K562 (cell line): ENCODE results near the gene KCNAB1. TPM values are rescaled to one million over a fixed set of nuclear protein-coding genes. Genes with fewer than 3 reads are reported as not detected.

ENCODE experiments used
- ATAC-seq: fragments of 200-7000 bp; cut with Tn5 transposase; 3 replicates; pipeline ENCODE4 v1.9.1; 2020; ENCODE audit warnings: moderate library complexity
- BruUV-seq: library from RNA; stranded (reverse); fragments of 400-500 nt; replicated peaks from 2 replicates; lab custom pipeline; 2021; lab: Mats Ljungman, UMichigan
- CTCF ChIA-PET: fragments of 300-600 bp; formaldehyde crosslinking; extraction: SDS; loops from one replicate; lab custom pipeline; 2021; ENCODE audit warnings: low intra/inter-chr PET ratio; lab: Yijun Ruan, JAX
- POLR2A ChIA-PET: fragments of 300-600, 350-650 bp; sonication (Branson Sonifier 250); formaldehyde crosslinking; extraction: SDS; loops from one replicate; lab custom pipeline; 2021; ENCODE audit warnings: antibody characterized with exemption, inconsistent platforms; lab: Yijun Ruan, JAX
- DNase-seq, 4 experiments: peaks; one replicate each; pipeline versions ENCODE4 v3.0.0 to v3.0.0-alpha.2; 2011 to 2018; ENCODE audit warnings: low spot score in 3 of 4, mixed read lengths in 3 of 4; ENCODE audit errors: extremely low read depth in 1 of 4
- FAIRE-seq: peaks from 2 replicates; lab custom pipeline; 2011; peaks lifted over from hg19 to GRCh38; lab: Jason Lieb, UNC
- H2AFZ ChIP-seq: 2 replicates; pipeline ENCODE4 v1.6.0; 2011; ENCODE audit warnings: low read depth, low read length, control low read depth, inconsistent platforms
- H3K27ac ChIP-seq: fragments of 200-600 bp; 3 replicates; pipeline ENCODE4 v1.8.0; 2011; ENCODE audit warnings: low read depth, mild to moderate bottlenecking, control low read depth, inconsistent platforms, low read length, moderate library complexity, mixed read lengths; ENCODE audit errors: extremely low read depth
- H3K27me3 ChIP-seq, 2 experiments: fragments of 300-600 bp in 1 of 2; 2 replicates in 1 of 2; 3 replicates in 1 of 2; pipeline versions ENCODE4 v1.6.0 to v1.8.0; 2011; ENCODE audit warnings: inconsistent platforms in 2 of 2, low read length in 2 of 2, mild to moderate bottlenecking in 1 of 2, mixed read lengths in 1 of 2, moderate library complexity in 1 of 2; ENCODE audit not compliant: control insufficient read depth in 2 of 2, insufficient read depth in 2 of 2
- H3K36me3 ChIP-seq: fragments of 300-600 bp; 3 replicates; pipeline ENCODE4 v1.8.0; 2011; ENCODE audit warnings: mild to moderate bottlenecking, low read length, inconsistent platforms; ENCODE audit not compliant: control insufficient read depth, insufficient read depth
- H3K4me1 ChIP-seq, 2 experiments: fragments of 200-600 bp in 1 of 2; replicated peaks in 1 of 2; 2 replicates in 1 of 2; 3 replicates in 1 of 2; pipeline versions ENCODE4 v1.5.1 to v1.8.0; 2011; ENCODE audit warnings: inconsistent platforms in 2 of 2, low read length in 2 of 2, mild to moderate bottlenecking in 1 of 2, mixed read lengths in 1 of 2, moderate library complexity in 1 of 2; ENCODE audit not compliant: control insufficient read depth in 2 of 2, insufficient read depth in 2 of 2
- H3K4me2 ChIP-seq: 2 replicates; pipeline ENCODE4 v1.6.1; 2011; ENCODE audit warnings: low read length, control low read depth, inconsistent platforms, mixed read lengths; ENCODE audit not compliant: insufficient read depth
- H3K4me3 ChIP-seq: fragments of 200-600 bp; sonication (generic), shearing (Covaris generic); 2 replicates; pipeline ENCODE4 v1.5.1; 2016; ENCODE audit warnings: control low read depth, inconsistent platforms
- H3K79me2 ChIP-seq: fragments of 200-600 bp; 3 replicates; pipeline ENCODE4 v1.8.0; 2011; ENCODE audit warnings: low read length, inconsistent platforms; ENCODE audit not compliant: control insufficient read depth, insufficient read depth
- H3K9ac ChIP-seq, 2 experiments: 2 replicates each; pipeline versions ENCODE4 v1.6.0 to v1.6.1; 2011; ENCODE audit warnings: low read depth in 2 of 2, low read length in 2 of 2, control low read depth in 1 of 2, inconsistent platforms in 1 of 2, mild to moderate bottlenecking in 1 of 2, mixed read lengths in 1 of 2; ENCODE audit not compliant: insufficient read depth in 1 of 2
- H3K9me1 ChIP-seq: one replicate; pipeline ENCODE4 v1.6.0; 2011; ENCODE audit warnings: inconsistent platforms, mild to moderate bottlenecking, low read length, moderate library complexity; ENCODE audit not compliant: control insufficient read depth, insufficient read depth
- H3K9me3 ChIP-seq: replicated peaks from 2 replicates; pipeline ENCODE4 v1.5.1; 2011; ENCODE audit warnings: low read depth, low read length, inconsistent platforms; ENCODE audit not compliant: control insufficient read depth, insufficient read depth
- H4K20me1 ChIP-seq: replicated peaks from 2 replicates; pipeline ENCODE4 v1.6.1; 2011; ENCODE audit warnings: low read length, inconsistent platforms, mixed read lengths; ENCODE audit not compliant: control insufficient read depth, insufficient read depth
- ARID3A ChIP-seq: IDR thresholded peaks from 2 replicates; pipeline ENCODE4 v1.6.1; 2012; ENCODE audit warnings: low read depth, low read length, improper control_type of control experiment, borderline replicate concordance
- CBFA2T2 ChIP-seq: fragments of 450-650 bp; conservative IDR thresholded peaks from 2 replicates; pipeline ENCODE4 v1.6.1; 2017; ENCODE audit warnings: mild to moderate bottlenecking
- CBFA2T3 ChIP-seq: fragments of 450-650 bp; IDR thresholded peaks from 2 replicates; pipeline ENCODE4 v1.6.1; 2017
- DPF2 ChIP-seq: fragments of 450-650 bp; IDR thresholded peaks from 2 replicates; pipeline ENCODE4 v1.6.1; 2016
- EHMT2 ChIP-seq: fragments of 450-650 bp; IDR thresholded peaks from 2 replicates; pipeline ENCODE4 v1.6.1; 2018; ENCODE audit warnings: antibody characterized with exemption
- FOSL1 ChIP-seq: fragments of 200-800 bp; sonication (Bioruptor generic); conservative IDR thresholded peaks from 2 replicates; pipeline ENCODE4 v1.6.1; 2016; ENCODE audit warnings: missing genetic modification characterization, missing compliant biosample characterization
- HDAC1 ChIP-seq, 2 experiments: fragments of 450-650 bp; IDR thresholded peaks; 2 replicates each; pipeline ENCODE4 v1.6.1; 2016 to 2017; ENCODE audit warnings: inconsistent platforms in 1 of 2, mild to moderate bottlenecking in 1 of 2, moderate library complexity in 1 of 2
- HMBOX1 ChIP-seq: sonication (generic); IDR thresholded peaks from 2 replicates; pipeline ENCODE4 v1.6.1; 2016
- KDM1A ChIP-seq, 2 experiments: fragments of 450-650 bp; IDR thresholded peaks; 2 replicates each; pipeline ENCODE4 v1.6.1; 2016; ENCODE audit warnings: mild to moderate bottlenecking in 2 of 2
- MAFF ChIP-seq: IDR thresholded peaks from 2 replicates; pipeline ENCODE4 v1.6.1; 2012; ENCODE audit warnings: low read length, improper control_type of control experiment
- MCM5 ChIP-seq: fragments of 450-650 bp; IDR thresholded peaks from 2 replicates; pipeline ENCODE4 v1.6.1; 2016; ENCODE audit warnings: low read depth
- MYNN ChIP-seq, 2 experiments: sonication (generic); formaldehyde crosslinking in 1 of 2; IDR thresholded peaks; 2 replicates each; pipeline versions ENCODE4 v1.5.0 to v1.6.1; 2016 to 2020; ENCODE audit warnings: antibody characterized with exemption in 1 of 2, missing genetic modification reagents in 1 of 2
- NCOR1 ChIP-seq: fragments of 450-650 bp; IDR thresholded peaks from 2 replicates; pipeline ENCODE4 v1.6.1; 2016; ENCODE audit warnings: mild to moderate bottlenecking, moderate library complexity
- NFIX ChIP-seq: fragments of 250-450 bp; sonication (Bioruptor Pico); IDR thresholded peaks from 2 replicates; pipeline ENCODE4 v1.4.0; 2020; ENCODE audit warnings: low read depth, mild to moderate bottlenecking, moderate library complexity
- RNF2 ChIP-seq: sonication (generic); IDR thresholded peaks from 2 replicates; pipeline ENCODE4 v1.6.1; 2016
- TAL1 ChIP-seq: fragments of 450-650 bp; IDR thresholded peaks from 2 replicates; pipeline ENCODE4 v1.6.1; 2016; ENCODE audit warnings: mild to moderate bottlenecking
- TCF3 ChIP-seq: sonication (generic); formaldehyde crosslinking; IDR thresholded peaks from 2 replicates; pipeline ENCODE4 v1.4.0; 2020; ENCODE audit warnings: mild to moderate bottlenecking, missing genetic modification reagents
- TCFL5 ChIP-seq: fragments of 250-450 bp; sonication (Bioruptor Pico); conservative IDR thresholded peaks from 2 replicates; pipeline ENCODE4 v1.6.1; 2021; ENCODE audit warnings: mild to moderate bottlenecking, moderate library complexity, matching md5 sums
- TEAD4 ChIP-seq, 2 experiments: sonication (generic) in 1 of 2; formaldehyde crosslinking in 1 of 2; IDR thresholded peaks; 2 replicates each; pipeline versions ENCODE4 v1.6.1 to v1.8.0; 2012 to 2022; ENCODE audit warnings: borderline replicate concordance in 1 of 2, inconsistent platforms in 1 of 2, low read length in 1 of 2, mild to moderate bottlenecking in 1 of 2, missing genetic modification reagents in 1 of 2
- WGBS: fragments of 100-300 bp; shearing (Covaris generic); methylation state at CpG from one replicate; pipeline ENCODE4 v1.1.6; 2016; ENCODE audit warnings: low coverage, mixed read lengths; ENCODE audit not compliant: insufficient coverage; ENCODE audit errors: missing lambda C conversion rate; 5-methylcytosine and 5-hydroxymethylcytosine counted together
- in situ Hi-C: fragments of 300-500 bp; cut with MboI; formaldehyde crosslinking; loops from 4 replicates; pipeline ENCODE4 v1.15.0; 2018; ENCODE audit warnings: inconsistent platforms, mixed read lengths
- intact Hi-C: fragments of 100-400 bp; cut with micrococcal nuclease; formaldehyde crosslinking; loops from 2 replicates; pipeline ENCODE4 v1.14.2; 2022
- polyA plus RNA-seq, 8 experiments: library from polyadenylated mRNA; depleted of rRNA in 4 of 8; stranded (reverse) in 5 of 8; unstranded in 3 of 8; fragments of >200 nt; fragmentation: Nextera tagmentation in 2 of 8; fragmentation: Illumina TruSeq in 1 of 8; extraction: Ambion mirVana in 2 of 8; extraction: Trizol in 1 of 8; gene quantifications; 2 replicates each; pipeline versions ENCODE4 v1.2.1 to v1.2.3, GENCODE V29; 2011 to 2014; ENCODE audit warnings: inconsistent platforms in 1 of 8, missing spikeins in 1 of 8
- total RNA-seq, 7 experiments: library from RNA; depleted of rRNA in 6 of 7; stranded (reverse); fragments of >200 nt in 6 of 7; fragmentation: Illumina TruSeq in 2 of 7; extraction: Trizol in 2 of 7; gene quantifications; 2 replicates each; pipeline versions ENCODE4 v1.2.1 to v1.2.3, GENCODE V29; 2011 to 2021; ENCODE audit warnings: low replicate concordance in 1 of 7
- TF ChIP-seq, protein P1 (sequence below), 2 experiments: fragments of 450-650 bp in 1 of 2; sonication (generic) in 1 of 2; formaldehyde crosslinking in 1 of 2; IDR thresholded peaks in 1 of 2; conservative IDR thresholded peaks in 1 of 2; 2 replicates each; pipeline versions ENCODE4 v1.6.1 to v1.8.1; 2016 to 2023; ENCODE audit warnings: mild to moderate bottlenecking in 2 of 2, moderate library complexity in 2 of 2, inconsistent platforms in 1 of 2, missing genetic modification reagents in 1 of 2

KCNAB1 gene
- total and polyA plus RNA-seq, 9 of the 15 experiments (the other 6 are each of a cell fraction or from before 2014, with no cell fraction given), result 0.14 to 1.2 (median 0.51) TPM

- Histone ChIP-seq H3K79me2 (no peaks in the 10 kb centered on the region), H4K20me1 (no peaks in the 10 kb centered on the region), H3K4me1 (peaks cover 0 to 39% of the 10 kb centered on the region in 2 experiments; a peak in 3 of 5 replicates), H3K9me1 (no peaks in the 10 kb centered on the region), H3K9me3 (no peaks in the 10 kb centered on the region), H3K4me3 (no peak overlapping the region), H3K36me3 (no peaks in the 10 kb centered on the region), H3K9ac (no peak overlapping the region), H3K27me3 (no peaks in the 10 kb centered on the region), H3K27ac (peak overlapping the region; percentile 65; the same call in 2 of the 3 replicates), H3K4me2 (peak overlapping the region; percentile 54), H2AFZ (peak overlapping the region; percentile 37)
- intact Hi-C loops, result no loop called here
- CTCF ChIA-PET, result no interaction called here
- no peak for ATAC-seq
- DNase-seq, result peak in 2 of 4 experiments; percentile 44 to 47
- FAIRE-seq, result peak; percentile 68
- WGBS, result 5% methylated on average over 3 of the region's 3 CpGs
- in situ Hi-C loops, result no loop called here
- POLR2A ChIA-PET, result interaction anchor here (1.5 kb wide), 1 partner anchor 29 kb away, joined by 4 read pairs; no protein-coding TSS in a partner anchor
- no TSS peak for BruUV-seq
- TF ChIP-seq NCOR1, result peak; percentile 43
- peak; percentile 75 for TF ChIP-seq CBFA2T2
- no peak for TF ChIP-seq RNF2
- peak; percentile 62 for TF ChIP-seq MAFF
- 0 out of 2 replicates have a peak, but pooled peaks have one; percentile 32 for TF ChIP-seq MYNN (IDR thresholded peaks at IDR 0.05)
- TF ChIP-seq MYNN (CRISPR knock-in tag; IDR thresholded peaks at IDR 0.05), result no peak
- peak; percentile 28; the same call in 1 of the 2 replicates for TF ChIP-seq HMBOX1
- TF ChIP-seq TCFL5 (CRISPR knock-in tag), result no peak
- peak; percentile 60 for TF ChIP-seq TCF3 (CRISPR knock-in tag)
- TF ChIP-seq, protein P1, sequence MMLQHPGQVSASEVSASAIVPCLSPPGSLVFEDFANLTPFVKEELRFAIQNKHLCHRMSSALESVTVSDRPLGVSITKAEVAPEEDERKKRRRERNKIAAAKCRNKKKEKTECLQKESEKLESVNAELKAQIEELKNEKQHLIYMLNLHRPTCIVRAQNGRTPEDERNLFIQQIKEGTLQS (IDR thresholded peaks at IDR 0.05), result peak; percentile 59
- TF ChIP-seq, protein P1 (CRISPR knock-in tag; conservative IDR thresholded peaks at IDR 0.05), result no peak
- TF ChIP-seq HDAC1 (IDR thresholded peaks at IDR 0.05), result 0 out of 4 replicates have a peak, but pooled peaks of 1 of the 2 experiments have one; percentile 15
- no peak for TF ChIP-seq NFIX
- no peak for TF ChIP-seq MCM5
- peak; percentile 89 for TF ChIP-seq FOSL1 (tag)
- TF ChIP-seq TAL1, result peak; percentile 47
- peak; percentile 22 to 32; a peak in 2 of 4 replicates for TF ChIP-seq KDM1A (IDR thresholded peaks at IDR 0.05)
- peak; percentile 61; the same call in 1 of the 2 replicates for TF ChIP-seq TEAD4 (IDR thresholded peaks at IDR 0.05; ENCODE audit: low read length)
- TF ChIP-seq TEAD4 (CRISPR knock-in tag; IDR thresholded peaks at IDR 0.05; ENCODE audit: borderline replicate concordance), result no peak
- peak; percentile 58 for TF ChIP-seq EHMT2
- TF ChIP-seq DPF2, result peak; percentile 77
- TF ChIP-seq CBFA2T3, result peak; percentile 84
- TF ChIP-seq ARID3A, result peak; percentile 80; the same call in 1 of the 2 replicates
Observed at GRCh38 chr3:156488767-156489166, 368.4 kb downstream of the KCNAB1 start.
